Endothelial cell of umbilical vein (primary cell): ENCODE results near the gene PRMT2. TPM values are rescaled to one million over a fixed set of nuclear protein-coding genes. Genes with fewer than 3 reads are reported as not detected.

Source experiments
- BruUV-seq: library from RNA; stranded (reverse); fragments of 400-500 nt; replicated peaks from 2 replicates; lab custom pipeline; 2021; lab: Mats Ljungman, UMichigan
- CTCF ChIA-PET: fragments of 300-600, 350-600 bp; sonication (Branson Sonifier 250); formaldehyde crosslinking; loops from one replicate; lab custom pipeline; 2021; ENCODE audit warnings: antibody characterized with exemption, inconsistent platforms; lab: Charles Lee
- POLR2A ChIA-PET: fragments of 300-600, 350-600 bp; sonication (Branson Sonifier 250); formaldehyde crosslinking; loops from one replicate; lab custom pipeline; 2021; ENCODE audit warnings: antibody characterized with exemption, inconsistent platforms; lab: Charles Lee
- DNase-seq: peaks from one replicate; pipeline ENCODE4 v3.0.0-alpha.2; 2011; ENCODE audit warnings: low read depth, low spot score
- FAIRE-seq: peaks from 2 replicates; lab custom pipeline; 2011; peaks lifted over from hg19 to GRCh38; lab: Jason Lieb, UNC
- H2AFZ ChIP-seq: 2 replicates; pipeline ENCODE4 v1.6.0; 2012; ENCODE audit warnings: low read depth, low read length, control low read depth, inconsistent platforms
- H3K27ac ChIP-seq: 2 replicates; pipeline ENCODE4 v1.5.1; 2011; ENCODE audit warnings: low read depth, mild to moderate bottlenecking, control low read depth, low read length, moderate library complexity; ENCODE audit not compliant: insufficient read depth
- H3K27me3 ChIP-seq, 2 experiments: 2 replicates each; pipeline versions ENCODE4 v1.6.0 to v1.6.1; 2011; ENCODE audit warnings: low read length in 2 of 2, mixed read lengths in 1 of 2; ENCODE audit not compliant: control insufficient read depth in 2 of 2, insufficient read depth in 2 of 2
- H3K36me3 ChIP-seq, 2 experiments: 2 replicates in 1 of 2; 3 replicates in 1 of 2; pipeline ENCODE4 v1.5.1; 2011; ENCODE audit warnings: low read length in 2 of 2, mild to moderate bottlenecking in 1 of 2, moderate library complexity in 1 of 2; ENCODE audit not compliant: control insufficient read depth in 2 of 2, insufficient read depth in 2 of 2; ENCODE audit errors: extremely low read depth in 1 of 2
- H3K4me1 ChIP-seq: 3 replicates; pipeline ENCODE4 v1.5.1; 2011; ENCODE audit warnings: mild to moderate bottlenecking, low read length; ENCODE audit not compliant: control insufficient read depth, insufficient read depth; ENCODE audit errors: extremely low read depth
- H3K4me2 ChIP-seq: 2 replicates; pipeline ENCODE4 v1.6.1; 2011; ENCODE audit warnings: low read length, control low read depth, mixed read lengths; ENCODE audit not compliant: insufficient read depth
- H3K4me3 ChIP-seq, 3 experiments: fragments of 200-600 bp in 1 of 3; sonication (generic), shearing (Covaris generic) in 1 of 3; replicated peaks in 1 of 3; 2 replicates each; pipeline ENCODE4 v1.5.1; 2011 to 2016; ENCODE audit warnings: control low read depth in 3 of 3, low read length in 3 of 3, mild to moderate bottlenecking in 2 of 3, inconsistent platforms in 1 of 3, low read depth in 1 of 3, moderate library complexity in 1 of 3; ENCODE audit not compliant: insufficient read depth in 1 of 3
- H3K79me2 ChIP-seq: 2 replicates; pipeline ENCODE4 v1.6.0; 2012; ENCODE audit warnings: low read length, inconsistent platforms; ENCODE audit not compliant: control insufficient read depth, insufficient read depth
- H3K9ac ChIP-seq: replicated peaks from 2 replicates; pipeline ENCODE3; 2011; ENCODE audit warnings: low read length, control low read depth; ENCODE audit not compliant: insufficient read depth; ENCODE audit errors: extremely low read depth
- H3K9me1 ChIP-seq: replicated peaks from 3 replicates; pipeline ENCODE4 v1.6.0; 2011; ENCODE audit warnings: mild to moderate bottlenecking, low read length; ENCODE audit not compliant: control insufficient read depth, insufficient read depth; ENCODE audit errors: extremely low read depth
- H3K9me3 ChIP-seq: replicated peaks from 2 replicates; pipeline ENCODE4 v1.5.1; 2012; ENCODE audit warnings: low read length, inconsistent platforms; ENCODE audit not compliant: control insufficient read depth, insufficient read depth
- H4K20me1 ChIP-seq: replicated peaks from 2 replicates; pipeline ENCODE3; 2011; ENCODE audit warnings: mild to moderate bottlenecking, low read length; ENCODE audit not compliant: control insufficient read depth, insufficient read depth; ENCODE audit errors: extremely low read depth
- CTCF ChIP-seq, 2 donors: IDR thresholded peaks; 1 replicate in 1 of 2; 2 replicates in 1 of 2; pipeline ENCODE4 v1.5.1; 2011; ENCODE audit warnings: low read length in 2 of 2, mild to moderate bottlenecking in 2 of 2, moderate library complexity in 2 of 2, control low read depth in 1 of 2, inconsistent platforms in 1 of 2, low read depth in 1 of 2; ENCODE audit not compliant: insufficient read depth in 1 of 2; ENCODE audit errors: extremely low read depth in 1 of 2
- EZH2 ChIP-seq: IDR thresholded peaks from 2 replicates; pipeline ENCODE4 v1.6.1; 2012; ENCODE audit warnings: borderline replicate concordance, low read depth, mild to moderate bottlenecking, moderate library complexity, low read length, inconsistent platforms; ENCODE audit not compliant: severe bottlenecking
- FOS ChIP-seq: IDR thresholded peaks from 2 replicates; pipeline ENCODE4 v1.6.1; 2011; ENCODE audit warnings: mild to moderate bottlenecking, low read length, moderate library complexity, borderline replicate concordance; ENCODE audit not compliant: insufficient read depth
- GATA2 ChIP-seq: IDR thresholded peaks from 2 replicates; pipeline ENCODE4 v1.7.0; 2011; ENCODE audit warnings: low read depth, mild to moderate bottlenecking, moderate library complexity, mixed read lengths, low read length; ENCODE audit not compliant: insufficient read length, insufficient read depth
- JUN ChIP-seq: IDR thresholded peaks from 2 replicates; pipeline ENCODE4 v1.6.1; 2011; ENCODE audit warnings: borderline replicate concordance, low read depth; ENCODE audit not compliant: insufficient read length, insufficient read depth
- MAX ChIP-seq: IDR thresholded peaks from 2 replicates; pipeline ENCODE4 v1.6.1; 2011; ENCODE audit not compliant: insufficient read depth, insufficient read length
- MYC ChIP-seq: IDR thresholded peaks from one replicate; pipeline ENCODE4 v1.6.1; 2011; ENCODE audit warnings: mild to moderate bottlenecking, low read depth, low read length
- POLR2A ChIP-seq: IDR thresholded peaks from 2 replicates; pipeline ENCODE4 v1.6.1; 2012; ENCODE audit warnings: low read depth, mild to moderate bottlenecking, control low read depth, low read length
- POLR2AphosphoS5 ChIP-seq: IDR thresholded peaks from 2 replicates; pipeline ENCODE4 v1.6.1; 2012; ENCODE audit warnings: low read depth, mild to moderate bottlenecking, control low read depth, low read length, moderate library complexity; ENCODE audit not compliant: insufficient read depth
- dilution Hi-C: fragments of 300-500 bp; cut with MboI; formaldehyde crosslinking; loops from one replicate; pipeline ENCODE4 v1.15.0; 2019; ENCODE audit warnings: low sequenced_read_pairs; ENCODE audit not compliant: extremely low pct_ligation_motif_present
- intact Hi-C: fragments of 100-400 bp; cut with micrococcal nuclease; formaldehyde crosslinking; loops from one replicate; pipeline ENCODE4 v1.10.0; 2022
- polyA plus RNA-seq, 4 experiments: library from polyadenylated mRNA; depleted of rRNA in 3 of 4; stranded (reverse) in 3 of 4; unstranded in 1 of 4; fragments of >200 nt; gene quantifications; 2 replicates each; pipeline versions ENCODE4 v1.2.1 to v1.2.3, GENCODE V29; 2011 to 2012; ENCODE audit warnings: missing spikeins in 1 of 4
- total RNA-seq: library from RNA; stranded (reverse); gene quantifications from 2 replicates; pipeline ENCODE4 v1.2.3, GENCODE V29; 2021

PRMT2 gene
- total and polyA plus RNA-seq, 2 donors (not counting 3 experiments of a cell fraction or from before 2014, with no cell fraction given), result 125 to 193 TPM

- FAIRE-seq (no peak), DNase-seq (no peak)
- Histone ChIP-seq H3K9me1 (no peaks in the 10 kb centered on the region), H3K4me2 (no peak overlapping the region), H3K9me3 (no peaks in the 10 kb centered on the region), H2AFZ (no peak overlapping the region), H3K4me3 (no peak overlapping the region), H3K4me1 (peaks cover 10% of the 10 kb centered on the region), H3K27me3 (peaks cover 0 to 4% of the 10 kb centered on the region in 2 experiments), H4K20me1 (no peaks in the 10 kb centered on the region), H3K79me2 (no peaks in the 10 kb centered on the region), H3K27ac (no peak overlapping the region), H3K36me3 (peaks cover 7 to 13% of the 10 kb centered on the region in 2 experiments), H3K9ac (no peak overlapping the region)
- ChIA-PET CTCF (no interaction called here), POLR2A (no interaction called here)
- intact Hi-C loops, result no loop called here
- dilution Hi-C loops, result no loop called here
- no TSS peak for BruUV-seq
- TF ChIP-seq GATA2, result no peak
- TF ChIP-seq JUN, result no peak
- no peak for TF ChIP-seq MAX
- no peak for TF ChIP-seq EZH2
- TF ChIP-seq FOS, result no peak
- no peak for TF ChIP-seq POLR2AphosphoS5
- no peak for TF ChIP-seq CTCF (IDR thresholded peaks at IDR 0.05; ENCODE audit: extremely low read depth in 1 of 2, insufficient read depth in 1 of 2, low read depth in 1 of 2, low read length in 2 of 2)
- TF ChIP-seq MYC, result no peak
- TF ChIP-seq POLR2A, result no peak
Measured at GRCh38 chr21:46662765-46663500, 27.5 kb downstream of the PRMT2 start.
